Thyroid gland (tissue), 4 donors: ENCODE data around the gene KCP.
"Not testable (repeated sequence)": the region's sequence is repeated elsewhere in the genome, so short reads cannot be mapped to it uniquely, and the experiment has no call there.

Source experiments
- POLR2A ChIP-seq, 2 donors: fragments of 450-650 bp; IDR thresholded peaks; one replicate each; pipeline ENCODE4 v1.6.1; 2017; ENCODE audit warnings: antibody characterized with exemption in 2 of 2, mild to moderate bottlenecking in 2 of 2, moderate library complexity in 1 of 2
- TF ChIP-seq, protein P1 (sequence below), 6 experiments: fragments of 200-600 bp in 3 of 6; fragments of 450-650 bp in 3 of 6; sonication (generic) in 3 of 6; IDR thresholded peaks; one replicate each; pipeline ENCODE4 v1.5.1; 2016 to 2019; ENCODE audit warnings: antibody characterized with exemption in 6 of 6, mild to moderate bottlenecking in 2 of 6, inconsistent platforms in 1 of 6, moderate library complexity in 1 of 6

DNA sequence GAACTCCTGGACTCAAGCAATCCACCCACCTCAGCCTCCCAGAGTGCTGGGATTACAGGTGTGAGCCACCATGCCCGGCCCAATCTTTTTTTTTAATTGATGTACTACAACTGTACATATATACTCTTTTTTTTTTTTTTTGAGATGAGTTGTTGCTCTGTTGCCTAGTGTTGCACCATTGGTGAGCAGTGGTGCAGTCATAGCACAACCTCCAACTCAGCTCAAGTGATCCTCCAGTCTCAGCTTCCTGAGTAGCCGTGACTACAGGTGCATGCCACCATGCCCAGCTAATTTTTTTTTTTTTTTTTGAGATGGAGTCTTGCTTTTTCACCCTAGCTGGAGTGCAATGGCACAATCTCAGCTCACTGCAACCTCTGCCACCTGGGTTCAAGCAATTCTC lies 32.7 kb upstream of the KCP start:
- TF ChIP-seq, protein P1, sequence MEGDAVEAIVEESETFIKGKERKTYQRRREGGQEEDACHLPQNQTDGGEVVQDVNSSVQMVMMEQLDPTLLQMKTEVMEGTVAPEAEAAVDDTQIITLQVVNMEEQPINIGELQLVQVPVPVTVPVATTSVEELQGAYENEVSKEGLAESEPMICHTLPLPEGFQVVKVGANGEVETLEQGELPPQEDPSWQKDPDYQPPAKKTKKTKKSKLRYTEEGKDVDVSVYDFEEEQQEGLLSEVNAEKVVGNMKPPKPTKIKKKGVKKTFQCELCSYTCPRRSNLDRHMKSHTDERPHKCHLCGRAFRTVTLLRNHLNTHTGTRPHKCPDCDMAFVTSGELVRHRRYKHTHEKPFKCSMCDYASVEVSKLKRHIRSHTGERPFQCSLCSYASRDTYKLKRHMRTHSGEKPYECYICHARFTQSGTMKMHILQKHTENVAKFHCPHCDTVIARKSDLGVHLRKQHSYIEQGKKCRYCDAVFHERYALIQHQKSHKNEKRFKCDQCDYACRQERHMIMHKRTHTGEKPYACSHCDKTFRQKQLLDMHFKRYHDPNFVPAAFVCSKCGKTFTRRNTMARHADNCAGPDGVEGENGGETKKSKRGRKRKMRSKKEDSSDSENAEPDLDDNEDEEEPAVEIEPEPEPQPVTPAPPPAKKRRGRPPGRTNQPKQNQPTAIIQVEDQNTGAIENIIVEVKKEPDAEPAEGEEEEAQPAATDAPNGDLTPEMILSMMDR (IDR thresholded peaks at IDR 0.05), result not testable (repeated sequence)
- not testable (repeated sequence) for TF ChIP-seq POLR2A (IDR thresholded peaks at IDR 0.05)
